Measurements from ENCODE around the gene PALD1. TPM values are rescaled to one million over a fixed set of nuclear protein-coding genes. Genes with fewer than 3 reads are reported as not detected.

The PALD1 gene
- total RNA-seq, 1 donor from 2014 or later, result 3.9 TPM

DNA sequence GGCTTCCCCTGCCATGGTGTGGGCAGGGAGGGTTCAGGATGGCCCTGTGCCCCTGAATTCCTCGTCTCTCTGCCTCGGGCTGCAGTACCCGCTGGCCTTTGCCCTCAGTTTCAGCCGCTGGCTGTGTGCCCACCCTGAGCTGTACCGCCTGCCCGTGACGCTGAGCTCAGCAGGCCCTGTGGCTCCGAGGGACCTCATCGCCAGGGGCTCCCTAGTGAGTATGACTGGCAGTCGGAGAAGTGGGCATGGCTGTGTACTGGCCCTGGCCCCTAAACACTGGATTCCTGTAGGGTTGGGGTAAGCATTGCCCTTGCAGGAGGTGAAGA is 59.6 kb downstream of the PALD1 start:
- TF ChIP-seq CTCF (IDR thresholded peaks at IDR 0.05; ENCODE audit: insufficient read depth, low read length, poor library complexity, severe bottlenecking), result no peak
- H3K4me3 ChIP-seq (ENCODE audit: low read depth, low read length), result no peak overlapping the region
- H3K27me3 ChIP-seq (ENCODE audit: control insufficient read depth, insufficient read depth, low read length), result no peaks in the 10 kb centered on the region
- no peaks in the 10 kb centered on the region for H3K36me3 ChIP-seq (ENCODE audit: control insufficient read depth, insufficient read depth, low read length)
- no peak for DNase-seq (ENCODE audit: low read depth)

GRCh38 chr10:70538731-70539338 is 60.3 kb downstream of the PALD1 start:
- H3K4me3 ChIP-seq (ENCODE audit: low read depth, low read length), result no peak overlapping the region
- TF ChIP-seq CTCF (IDR thresholded peaks at IDR 0.05; ENCODE audit: insufficient read depth, low read length, poor library complexity, severe bottlenecking), result no peak
- no peaks in the 10 kb centered on the region for H3K27me3 ChIP-seq (ENCODE audit: control insufficient read depth, insufficient read depth, low read length)
- DNase-seq (ENCODE audit: low read depth), result no peak
- no peaks in the 10 kb centered on the region for H3K36me3 ChIP-seq (ENCODE audit: control insufficient read depth, insufficient read depth, low read length)

GRCh38 chr10:70539471-70539870 is 60.9 kb downstream of the PALD1 start:
- no peak for DNase-seq (ENCODE audit: low read depth)
- Histone ChIP-seq H3K4me3 (ENCODE audit: low read depth, low read length) (no peak overlapping the region), H3K27me3 (ENCODE audit: control insufficient read depth, insufficient read depth, low read length) (no peaks in the 10 kb centered on the region), H3K36me3 (ENCODE audit: control insufficient read depth, insufficient read depth, low read length) (no peaks in the 10 kb centered on the region)
- no peak for TF ChIP-seq CTCF (IDR thresholded peaks at IDR 0.05; ENCODE audit: insufficient read depth, low read length, poor library complexity, severe bottlenecking)

GRCh38 chr10:70540089-70540788 is 61.7 kb downstream of the PALD1 start:
- Histone ChIP-seq H3K4me3 (ENCODE audit: low read depth, low read length) (no peak overlapping the region), H3K36me3 (ENCODE audit: control insufficient read depth, insufficient read depth, low read length) (no peaks in the 10 kb centered on the region), H3K27me3 (ENCODE audit: control insufficient read depth, insufficient read depth, low read length) (no peaks in the 10 kb centered on the region)
- DNase-seq (ENCODE audit: low read depth), result no peak
- peak; percentile 87 for TF ChIP-seq CTCF (IDR thresholded peaks at IDR 0.05; ENCODE audit: insufficient read depth, low read length, poor library complexity, severe bottlenecking)

- H3K27me3 ChIP-seq (ENCODE audit: control insufficient read depth, insufficient read depth, low read length), result no peaks in the 10 kb centered on the region
- TF ChIP-seq CTCF (IDR thresholded peaks at IDR 0.05; ENCODE audit: insufficient read depth, low read length, poor library complexity, severe bottlenecking), result no peak
- DNase-seq (ENCODE audit: low read depth), result no peak
- H3K36me3 ChIP-seq (ENCODE audit: control insufficient read depth, insufficient read depth, low read length), result no peaks in the 10 kb centered on the region
- no peak overlapping the region for H3K4me3 ChIP-seq (ENCODE audit: low read depth, low read length)
Measured at GRCh38 chr10:70540789-70541360, 62.3 kb downstream of the PALD1 start.

All from kidney epithelial cell (primary cell).